GM18526 (cell line): ENCODE results near the gene ADAD2.
A peak's percentile ranks its signal among the peaks of the same experiment; 100 is the strongest.

Experiments
- POLR2A ChIP-seq: IDR thresholded peaks from 3 replicates; pipeline ENCODE4 v1.6.1; 2011; ENCODE audit not compliant: insufficient read length; ENCODE audit errors: extremely low read depth

Gene ADAD2

GRCh38 chr16:84190731-84191388, at the start of gene ADAD2:
Gene ADAD2 (plus strand): TSS chr16:84191157. CDS start chr16:84191231, 74 bp downstream.
- TF ChIP-seq POLR2A: no peak

- TF ChIP-seq POLR2A: no peak
These were observed 47.9 kb upstream of the ADAD2 start for GRCh38 chr16:84143081-84143480.

GRCh38 chr16:84143784-84144199, 47.2 kb upstream of the ADAD2 start:
- no peak for TF ChIP-seq POLR2A

GRCh38 chr16:84144209-84144858, 46.6 kb upstream of the ADAD2 start:
- TF ChIP-seq POLR2A: no peak

- TF ChIP-seq POLR2A: peak; percentile 61
These were observed 45.9 kb upstream of the ADAD2 start, which contains the start of the genes DNAAF1 and HSDL1 for GRCh38 chr16:84144859-84145639. Gene DNAAF1 (plus strand): TSS chr16:84145308. CDS start chr16:84145441, 133 bp downstream. Gene HSDL1 (minus strand): TSS chr16:84145177. CDS start chr16:84131321, 13,856 bp downstream.

GRCh38 chr16:84150926-84151325, 40.0 kb upstream of the ADAD2 start:
- TF ChIP-seq POLR2A: no peak

- no peak for TF ChIP-seq POLR2A
These were observed 37.2 kb upstream of the ADAD2 start for GRCh38 chr16:84153660-84154214.

- no peak for TF ChIP-seq POLR2A
These were observed 35.7 kb upstream of the ADAD2 start for GRCh38 chr16:84155226-84155625.

GRCh38 chr16:84155771-84156170, 35.2 kb upstream of the ADAD2 start:
- TF ChIP-seq POLR2A: no peak

GRCh38 chr16:84156342-84156784, 34.6 kb upstream of the ADAD2 start:
- no peak for TF ChIP-seq POLR2A

GRCh38 chr16:84159007-84159406, 31.9 kb upstream of the ADAD2 start:
- TF ChIP-seq POLR2A: no peak

GRCh38 chr16:84159800-84160199, 31.2 kb upstream of the ADAD2 start:
- no peak for TF ChIP-seq POLR2A

GRCh38 chr16:84161037-84161436, 29.9 kb upstream of the ADAD2 start:
- TF ChIP-seq POLR2A: no peak

GRCh38 chr16:84161801-84162200, 29.2 kb upstream of the ADAD2 start:
- TF ChIP-seq POLR2A: no peak

- TF ChIP-seq POLR2A: no peak
These were observed 25.2 kb upstream of the ADAD2 start for GRCh38 chr16:84165746-84166145.

- no peak for TF ChIP-seq POLR2A
These were observed 23.9 kb upstream of the ADAD2 start for GRCh38 chr16:84166796-84167695.
